NCI-H524 treated with DMSO at 0.1 percent for 48 hours (cell line): Measurements from ENCODE around the gene A3GALT2.

ENCODE experiments used
- DNase-seq: peaks from one replicate; lab custom pipeline; 2025; lab: John Stamatoyannopoulos, UW

Gene A3GALT2

GRCh38 chr1:33320619-33321165 is at the start of gene A3GALT2:
Gene A3GALT2 (minus strand): TSS chr1:33321098. CDS start chr1:33321098, 0 bp downstream.
- no peak for DNase-seq

- DNase-seq = peak; percentile 27
These were observed 49.4 kb upstream of the A3GALT2 start for GRCh38 chr1:33370301-33370700.

GRCh38 chr1:33369764-33370163 is 48.9 kb upstream of the A3GALT2 start:
- DNase-seq = no peak

- DNase-seq = no peak
These were observed 48.2 kb upstream of the A3GALT2 start for GRCh38 chr1:33369081-33369480.

- no peak for DNase-seq
These were observed 47.5 kb upstream of the A3GALT2 start for GRCh38 chr1:33368431-33368830.

- no peak for DNase-seq
These were observed 46.8 kb upstream of the A3GALT2 start for GRCh38 chr1:33367485-33368405.

GRCh38 chr1:33366762-33367484 is 46.0 kb upstream of the A3GALT2 start:
- no peak for DNase-seq

- DNase-seq = no peak
These were observed 44.7 kb upstream of the A3GALT2 start for GRCh38 chr1:33365560-33365997.

GRCh38 chr1:33364565-33364918 is 43.6 kb upstream of the A3GALT2 start:
- no peak for DNase-seq

- no peak for DNase-seq
These were observed 42.6 kb upstream of the A3GALT2 start for GRCh38 chr1:33363470-33363861.

GRCh38 chr1:33363021-33363420 is 42.1 kb upstream of the A3GALT2 start:
- DNase-seq = no peak

GRCh38 chr1:33361532-33362235 is 40.8 kb upstream of the A3GALT2 start:
- DNase-seq = no peak

GRCh38 chr1:33360367-33360766 is 39.5 kb upstream of the A3GALT2 start:
- DNase-seq = no peak

GRCh38 chr1:33359931-33360330 is 39.0 kb upstream of the A3GALT2 start:
- DNase-seq = no peak

- no peak for DNase-seq
These were observed 38.1 kb upstream of the A3GALT2 start for GRCh38 chr1:33358795-33359503.

GRCh38 chr1:33358114-33358794 is 37.4 kb upstream of the A3GALT2 start:
- DNase-seq = no peak

- no peak for DNase-seq
These were observed 36.2 kb upstream of the A3GALT2 start for GRCh38 chr1:33357099-33357498.

- no peak for DNase-seq
These were observed 33.9 kb upstream of the A3GALT2 start for GRCh38 chr1:33354707-33355316.

- no peak for DNase-seq
These were observed 32.6 kb upstream of the A3GALT2 start for GRCh38 chr1:33353531-33353930.

GRCh38 chr1:33351281-33351660 is 30.4 kb upstream of the A3GALT2 start:
- no peak for DNase-seq
